ENCODE measurements around the gene PTPRD. TPM values are rescaled to one million over a fixed set of nuclear protein-coding genes. Genes with fewer than 3 reads are reported as not detected.

The PTPRD gene
- total and polyA plus RNA-seq, 7 experiments from 2014 or later: 0.71 TPM; not detected in 6

DNA sequence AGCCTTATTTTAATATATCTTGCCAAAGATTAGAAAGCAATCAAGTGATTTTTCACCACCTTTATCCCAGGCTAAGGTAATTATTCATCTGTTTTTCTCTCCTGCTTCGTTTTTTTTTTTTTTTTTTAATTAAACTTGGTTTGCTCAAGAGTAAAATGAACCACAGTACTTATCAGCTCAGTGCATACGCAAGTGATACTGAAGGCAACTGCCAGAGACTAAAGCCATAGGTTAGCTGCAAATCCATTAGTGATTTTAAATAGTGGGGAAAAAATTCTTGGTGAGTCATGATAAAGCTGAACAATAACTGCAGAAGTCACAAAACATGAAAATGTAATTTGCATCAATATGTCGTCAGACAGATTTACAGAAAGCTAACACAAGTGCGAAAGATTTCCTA lies 829.1 kb downstream of the PTPRD start:
- intact Hi-C loops (cut with micrococcal nuclease): no loop called here
- DNase-seq (no peak), ATAC-seq (no peak)
- no peaks in the 10 kb centered on the region for H3K27me3 Mint-ChIP-seq
- no peaks in the 10 kb centered on the region for H3K36me3 Mint-ChIP-seq
- no peaks in the 10 kb centered on the region for H3K27me3 ChIP-seq (ENCODE audit: control insufficient read depth in 2 of 2, insufficient read depth in 2 of 2, low read length in 2 of 2)
- no peaks in the 10 kb centered on the region for H3K4me1 ChIP-seq (ENCODE audit: control insufficient read depth in 2 of 2, insufficient read depth in 2 of 2, low read length in 2 of 2)
- no peak overlapping the region for H3K4me3 ChIP-seq (ENCODE audit: low read length)
- H3K4me3 Mint-ChIP-seq: no peak overlapping the region
- H3K9me3 Mint-ChIP-seq: peaks cover 0 to 7% (median 0%) of the 10 kb centered on the region in 11 donors
- H3K4me1 Mint-ChIP-seq: no peaks in the 10 kb centered on the region
- ChIA-PET CTCF (no interaction called here), POLR2A (no interaction called here)
- H3K9me3 ChIP-seq (ENCODE audit: control insufficient read depth in 2 of 3, low read length in 3 of 3): no peaks in the 10 kb centered on the region
- H3K36me3 ChIP-seq (ENCODE audit: control insufficient read depth in 2 of 3, insufficient read depth in 3 of 3, low read length in 3 of 3): no peaks in the 10 kb centered on the region
- no peak overlapping the region for H3K27ac Mint-ChIP-seq
- H3K27ac ChIP-seq (ENCODE audit: low read depth, low read length): no peak overlapping the region

GRCh38 chr9:9783211-9783610 lies 829.6 kb downstream of the PTPRD start:
- POLR2A ChIA-PET: no interaction called here
- H3K4me1 Mint-ChIP-seq: no peaks in the 10 kb centered on the region
- CTCF ChIA-PET: no interaction called here
- H3K9me3 Mint-ChIP-seq: peaks cover 0 to 7% (median 0%) of the 10 kb centered on the region in 11 donors
- ATAC-seq (no peak), DNase-seq (no peak)
- H3K27ac Mint-ChIP-seq: no peak overlapping the region
- H3K36me3 ChIP-seq (ENCODE audit: control insufficient read depth in 2 of 3, insufficient read depth in 3 of 3, low read length in 3 of 3): no peaks in the 10 kb centered on the region
- no peaks in the 10 kb centered on the region for H3K27me3 ChIP-seq (ENCODE audit: control insufficient read depth in 2 of 2, insufficient read depth in 2 of 2, low read length in 2 of 2)
- H3K27ac ChIP-seq (ENCODE audit: low read depth, low read length): no peak overlapping the region
- no peak overlapping the region for H3K4me3 ChIP-seq (ENCODE audit: low read length)
- intact Hi-C loops (cut with micrococcal nuclease): no loop called here
- no peaks in the 10 kb centered on the region for H3K9me3 ChIP-seq (ENCODE audit: control insufficient read depth in 2 of 3, low read length in 3 of 3)
- no peaks in the 10 kb centered on the region for H3K36me3 Mint-ChIP-seq
- H3K4me1 ChIP-seq (ENCODE audit: control insufficient read depth in 2 of 2, insufficient read depth in 2 of 2, low read length in 2 of 2): no peaks in the 10 kb centered on the region
- H3K4me3 Mint-ChIP-seq: no peak overlapping the region
- no peaks in the 10 kb centered on the region for H3K27me3 Mint-ChIP-seq

- POLR2A ChIA-PET: no interaction called here
- Mint-ChIP-seq H3K27ac (no peak overlapping the region), H3K4me1 (no peaks in the 10 kb centered on the region), H3K9me3 (peaks cover 0 to 11% (median 0%) of the 10 kb centered on the region in 11 donors), H3K4me3 (no peak overlapping the region), H3K36me3 (no peaks in the 10 kb centered on the region), H3K27me3 (no peaks in the 10 kb centered on the region)
- no peak overlapping the region for H3K27ac ChIP-seq (ENCODE audit: low read depth, low read length)
- H3K36me3 ChIP-seq (ENCODE audit: control insufficient read depth in 2 of 3, insufficient read depth in 3 of 3, low read length in 3 of 3): no peaks in the 10 kb centered on the region
- ATAC-seq: no peak
- H3K4me3 ChIP-seq (ENCODE audit: low read length): no peak overlapping the region
- CTCF ChIA-PET: no interaction called here
- no peaks in the 10 kb centered on the region for H3K27me3 ChIP-seq (ENCODE audit: control insufficient read depth in 2 of 2, insufficient read depth in 2 of 2, low read length in 2 of 2)
- intact Hi-C loops (cut with micrococcal nuclease): no loop called here
- no peaks in the 10 kb centered on the region for H3K4me1 ChIP-seq (ENCODE audit: control insufficient read depth in 2 of 2, insufficient read depth in 2 of 2, low read length in 2 of 2)
- no peak for DNase-seq
- H3K9me3 ChIP-seq (ENCODE audit: control insufficient read depth in 2 of 3, low read length in 3 of 3): no peaks in the 10 kb centered on the region
These were observed 834.5 kb downstream of the PTPRD start for GRCh38 chr9:9778293-9778692.

DNA sequence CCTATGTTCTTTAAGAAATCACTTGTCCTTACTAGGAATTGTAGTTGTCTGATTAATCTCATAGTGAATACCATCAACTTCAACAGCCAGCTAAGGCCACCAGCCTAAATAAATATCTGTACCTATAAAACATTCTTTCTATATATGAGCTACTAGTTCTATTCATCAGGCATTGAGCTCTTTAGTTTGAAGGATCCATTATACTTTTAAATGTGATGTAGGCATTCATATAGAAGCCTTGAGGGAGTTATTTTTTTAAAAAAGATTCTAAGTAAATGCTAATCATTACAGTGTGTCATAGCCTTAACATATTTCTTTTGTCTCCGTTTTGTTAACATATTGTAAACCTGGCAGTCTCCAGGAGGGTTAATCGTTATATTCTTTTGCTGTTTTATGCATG lies 838.3 kb downstream of the PTPRD start:
- intact Hi-C loops (cut with micrococcal nuclease): no loop called here
- H3K4me1 Mint-ChIP-seq: no peaks in the 10 kb centered on the region
- peaks cover 0 to 10% (median 0%) of the 10 kb centered on the region in 11 donors for H3K9me3 Mint-ChIP-seq
- Histone ChIP-seq H3K9me3 (ENCODE audit: control insufficient read depth in 2 of 3, low read length in 3 of 3) (no peaks in the 10 kb centered on the region), H3K27ac (ENCODE audit: low read depth, low read length) (no peak overlapping the region), H3K4me3 (ENCODE audit: low read length) (no peak overlapping the region), H3K4me1 (ENCODE audit: control insufficient read depth in 2 of 2, insufficient read depth in 2 of 2, low read length in 2 of 2) (no peaks in the 10 kb centered on the region), H3K27me3 (ENCODE audit: control insufficient read depth in 2 of 2, insufficient read depth in 2 of 2, low read length in 2 of 2) (no peaks in the 10 kb centered on the region), H3K36me3 (ENCODE audit: control insufficient read depth in 2 of 3, insufficient read depth in 3 of 3, low read length in 3 of 3) (no peaks in the 10 kb centered on the region)
- ATAC-seq: no peak
- no peak overlapping the region for H3K4me3 Mint-ChIP-seq
- CTCF ChIA-PET: no interaction called here
- POLR2A ChIA-PET: no interaction called here
- H3K36me3 Mint-ChIP-seq: no peaks in the 10 kb centered on the region
- DNase-seq: no peak
- no peak overlapping the region for H3K27ac Mint-ChIP-seq
- H3K27me3 Mint-ChIP-seq: no peaks in the 10 kb centered on the region

DNA sequence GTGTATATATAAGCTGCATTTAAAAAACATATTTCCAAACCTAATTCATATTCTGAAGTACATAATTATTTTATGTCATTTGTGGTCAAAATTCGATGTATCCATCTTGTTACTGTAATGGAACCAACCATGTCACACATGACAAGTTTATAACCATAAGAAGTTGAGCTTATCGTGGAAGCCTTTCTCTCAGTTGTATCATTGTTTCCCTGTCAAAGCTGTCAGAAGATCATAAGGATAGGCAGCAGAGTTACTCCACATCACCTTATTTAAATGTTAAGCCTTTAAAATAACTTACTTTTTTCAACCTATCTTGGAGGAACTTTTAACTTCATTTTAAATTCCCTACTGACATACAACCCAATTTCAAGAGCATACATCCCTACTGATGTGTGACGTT lies 841.5 kb downstream of the PTPRD start:
- H3K36me3 ChIP-seq (ENCODE audit: control insufficient read depth in 2 of 3, insufficient read depth in 3 of 3, low read length in 3 of 3): no peaks in the 10 kb centered on the region
- DNase-seq: no peak
- no peaks in the 10 kb centered on the region for H3K27me3 ChIP-seq (ENCODE audit: control insufficient read depth in 2 of 2, insufficient read depth in 2 of 2, low read length in 2 of 2)
- no peak overlapping the region for H3K27ac ChIP-seq (ENCODE audit: low read depth, low read length)
- H3K4me3 ChIP-seq (ENCODE audit: low read length): no peak overlapping the region
- CTCF ChIA-PET: no interaction called here
- no peaks in the 10 kb centered on the region for H3K4me1 ChIP-seq (ENCODE audit: control insufficient read depth in 2 of 2, insufficient read depth in 2 of 2, low read length in 2 of 2)
- intact Hi-C loops (cut with micrococcal nuclease): no loop called here
- no peak for ATAC-seq
- Mint-ChIP-seq H3K9me3 (peaks cover 0 to 7% (median 0%) of the 10 kb centered on the region in 11 donors), H3K27ac (no peak overlapping the region), H3K36me3 (no peaks in the 10 kb centered on the region), H3K4me3 (no peak overlapping the region), H3K27me3 (no peaks in the 10 kb centered on the region), H3K4me1 (no peaks in the 10 kb centered on the region)
- POLR2A ChIA-PET: no interaction called here
- no peaks in the 10 kb centered on the region for H3K9me3 ChIP-seq (ENCODE audit: control insufficient read depth in 2 of 3, low read length in 3 of 3)

- intact Hi-C loops (cut with micrococcal nuclease): no loop called here
- POLR2A ChIA-PET: no interaction called here
- Mint-ChIP-seq H3K4me1 (no peaks in the 10 kb centered on the region), H3K4me3 (no peak overlapping the region), H3K36me3 (no peaks in the 10 kb centered on the region), H3K27ac (no peak overlapping the region), H3K9me3 (peaks cover 0 to 14% (median 3%) of the 10 kb centered on the region in 11 donors), H3K27me3 (no peaks in the 10 kb centered on the region)
- H3K4me1 ChIP-seq (ENCODE audit: control insufficient read depth in 2 of 2, insufficient read depth in 2 of 2, low read length in 2 of 2): no peaks in the 10 kb centered on the region
- no peaks in the 10 kb centered on the region for H3K9me3 ChIP-seq (ENCODE audit: control insufficient read depth in 2 of 3, low read length in 3 of 3)
- no peak overlapping the region for H3K4me3 ChIP-seq (ENCODE audit: low read length)
- H3K36me3 ChIP-seq (ENCODE audit: control insufficient read depth in 2 of 3, insufficient read depth in 3 of 3, low read length in 3 of 3): no peaks in the 10 kb centered on the region
- CTCF ChIA-PET: no interaction called here
- no peak overlapping the region for H3K27ac ChIP-seq (ENCODE audit: low read depth, low read length)
- DNase-seq (no peak), ATAC-seq (no peak)
- H3K27me3 ChIP-seq (ENCODE audit: control insufficient read depth in 2 of 2, insufficient read depth in 2 of 2, low read length in 2 of 2): no peaks in the 10 kb centered on the region
These were observed 848.0 kb downstream of the PTPRD start for GRCh38 chr9:9764821-9765220.

GRCh38 chr9:9754186-9754585 lies 858.6 kb downstream of the PTPRD start:
- no peak overlapping the region for H3K27ac Mint-ChIP-seq
- DNase-seq (no peak), ATAC-seq (no peak)
- Histone ChIP-seq H3K4me1 (ENCODE audit: control insufficient read depth in 2 of 2, insufficient read depth in 2 of 2, low read length in 2 of 2) (no peaks in the 10 kb centered on the region), H3K9me3 (ENCODE audit: control insufficient read depth in 2 of 3, low read length in 3 of 3) (no peaks in the 10 kb centered on the region), H3K27ac (ENCODE audit: low read depth, low read length) (no peak overlapping the region), H3K36me3 (ENCODE audit: control insufficient read depth in 2 of 3, insufficient read depth in 3 of 3, low read length in 3 of 3) (no peaks in the 10 kb centered on the region), H3K4me3 (ENCODE audit: low read length) (no peak overlapping the region), H3K27me3 (ENCODE audit: control insufficient read depth in 2 of 2, insufficient read depth in 2 of 2, low read length in 2 of 2) (no peaks in the 10 kb centered on the region)
- intact Hi-C loops (cut with micrococcal nuclease): no loop called here
- peaks cover 0 to 5% (median 0%) of the 10 kb centered on the region in 11 donors for H3K9me3 Mint-ChIP-seq
- H3K4me3 Mint-ChIP-seq: no peak overlapping the region
- CTCF ChIA-PET: no interaction called here
- POLR2A ChIA-PET: no interaction called here
- no peaks in the 10 kb centered on the region for H3K4me1 Mint-ChIP-seq
- peaks cover 0 to 4% (median 0%) of the 10 kb centered on the region in 5 donors for H3K36me3 Mint-ChIP-seq
- H3K27me3 Mint-ChIP-seq: no peaks in the 10 kb centered on the region
